GM19240 (cell line): ENCODE results near the gene OVCA2.

Experiments
- DNase-seq: peaks from one replicate; pipeline ENCODE4 v3.0.0; 2011; ENCODE audit warnings: low spot score; ENCODE audit not compliant: insufficient read length

OVCA2 gene

DNA sequence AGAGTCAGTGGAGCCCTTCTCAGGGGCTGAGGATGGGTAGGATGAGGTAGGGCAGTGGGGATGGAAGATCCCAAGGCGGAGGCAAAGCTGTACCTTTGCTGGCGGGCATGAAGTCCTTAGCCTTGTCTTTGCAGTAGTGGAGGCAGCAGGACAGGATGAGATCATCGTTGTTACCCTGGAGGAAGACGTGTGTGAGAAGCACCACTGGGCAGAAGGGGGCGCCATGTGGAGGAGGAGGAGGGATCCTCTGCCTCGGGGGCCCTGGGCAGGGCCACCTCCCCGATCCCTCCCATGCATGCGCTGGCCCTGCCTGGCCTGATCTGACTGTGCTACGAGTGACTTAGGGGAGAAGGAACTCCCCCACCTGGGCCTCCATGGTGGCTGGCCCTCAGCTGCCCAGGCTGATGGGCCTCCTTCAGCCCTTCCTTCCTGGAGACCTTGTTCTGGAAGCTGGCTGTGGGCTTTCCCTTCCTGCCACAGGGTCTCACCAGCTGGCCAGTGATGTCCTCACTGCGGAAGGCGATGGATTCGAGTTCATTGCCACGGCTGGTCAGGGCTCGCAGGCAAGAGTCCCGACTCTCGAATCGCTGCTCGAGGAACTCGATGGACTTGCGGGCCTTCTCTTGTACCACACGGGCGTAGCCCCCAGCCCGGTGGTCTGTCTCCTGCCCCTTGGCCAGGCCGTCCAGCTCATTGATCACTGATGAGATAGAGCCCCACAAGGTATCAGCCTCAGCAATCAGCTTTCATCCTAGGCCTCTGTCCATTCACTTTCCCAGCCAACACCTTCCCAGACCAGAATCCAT is 23.4 kb downstream of the OVCA2 start:
- DNase-seq = no peak

- no peak for DNase-seq
These were observed 24.2 kb downstream of the OVCA2 start for GRCh38 chr17:2065949-2066400.

DNA sequence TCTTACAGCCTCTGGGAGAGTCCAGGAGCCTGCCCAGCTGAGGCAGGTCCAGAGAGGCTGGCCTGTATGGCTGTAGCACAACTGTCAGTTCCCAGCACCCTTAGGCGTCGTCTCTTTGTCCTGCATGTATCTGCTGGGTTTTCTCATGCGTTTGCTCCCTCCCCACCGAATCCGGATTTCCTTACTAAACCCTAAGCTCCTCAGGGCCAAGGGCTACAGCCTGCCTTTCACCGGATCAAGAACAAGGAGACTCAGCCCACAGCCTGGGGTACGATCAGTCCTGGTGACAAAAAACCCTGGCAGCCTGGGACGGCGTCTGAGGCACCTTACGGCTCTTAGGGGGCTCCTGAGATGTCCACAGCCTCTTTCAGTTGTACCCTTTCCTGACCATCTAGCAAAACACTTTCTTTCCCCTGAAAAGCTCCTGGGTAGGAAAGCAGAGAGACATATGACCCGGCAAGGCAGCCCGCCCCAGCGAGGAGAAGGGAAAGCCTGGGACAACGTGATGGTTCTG is 25.3 kb downstream of the OVCA2 start:
- no peak for DNase-seq

DNA sequence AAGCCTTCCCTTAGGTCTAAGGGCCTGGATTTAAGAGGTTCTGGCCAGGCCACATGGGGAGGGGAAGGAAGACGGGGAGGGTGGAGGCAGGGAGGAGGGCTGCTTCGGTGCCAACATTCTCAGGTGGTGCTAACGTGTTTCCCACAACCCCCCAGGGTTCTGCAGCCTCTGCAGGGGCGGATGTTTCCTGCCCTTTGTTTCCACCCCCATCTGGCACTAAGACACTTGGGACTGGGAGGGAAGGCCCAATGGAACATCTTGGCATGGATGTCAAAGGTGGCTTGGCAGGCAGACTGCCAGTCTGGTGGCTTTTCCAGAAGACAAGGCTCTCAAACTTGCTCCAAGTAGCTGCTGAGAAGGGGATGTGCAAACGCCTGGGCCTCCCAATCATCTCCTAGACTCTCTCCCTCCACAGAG is 25.8 kb downstream of the OVCA2 start:
- DNase-seq = no peak

DNA sequence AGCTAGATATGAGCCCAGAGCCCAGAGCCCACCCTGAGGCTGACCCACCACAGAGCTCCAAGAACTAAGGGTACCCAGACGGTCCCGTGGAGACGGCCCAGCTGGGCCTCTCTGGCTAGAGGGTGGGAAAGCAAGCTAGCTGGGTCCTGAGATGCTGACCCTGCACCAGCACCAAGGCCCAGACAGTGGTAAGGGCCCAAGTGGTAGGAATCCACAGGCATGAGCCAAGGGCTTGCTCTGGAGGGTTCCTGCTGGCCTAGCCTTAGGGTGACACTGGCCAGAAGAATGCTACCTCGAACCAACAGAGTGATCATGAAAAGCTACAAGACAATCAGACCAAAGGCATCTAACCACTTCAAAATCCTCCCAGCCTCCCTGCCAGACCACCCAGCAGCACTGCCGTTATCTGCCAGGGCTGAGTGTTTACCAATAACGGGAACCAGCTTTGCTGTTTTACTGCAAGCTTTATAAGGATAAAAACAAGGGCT is 26.3 kb downstream of the OVCA2 start:
- DNase-seq = no peak

DNA sequence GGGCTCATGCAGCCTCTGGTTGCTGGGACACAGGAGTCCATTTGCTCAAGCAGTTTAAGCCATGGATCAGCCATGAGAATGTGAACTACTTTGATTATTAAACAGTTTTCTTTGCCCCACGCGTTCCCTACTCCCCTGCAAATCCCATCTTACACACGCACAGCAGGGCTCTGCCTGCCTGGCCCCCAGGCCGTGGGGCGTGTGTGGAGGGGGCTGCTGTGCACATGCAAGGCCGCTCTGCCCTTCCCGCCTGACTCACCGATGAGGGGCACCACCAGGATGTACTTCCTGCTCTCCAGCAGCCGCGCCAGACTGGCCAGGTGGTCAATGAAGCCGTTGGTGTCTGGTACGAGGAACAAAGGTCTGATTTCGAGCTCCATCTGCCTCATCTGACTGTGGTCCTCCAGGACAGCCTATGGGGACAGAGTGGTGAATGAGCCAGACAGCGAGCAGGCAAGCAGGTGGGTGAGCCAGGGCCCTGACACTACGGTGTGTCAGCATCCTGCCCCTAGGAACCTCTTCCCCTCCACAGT is 26.8 kb downstream of the OVCA2 start:
- no peak for DNase-seq

GRCh38 chr17:2070241-2071023 is 28.6 kb downstream of the OVCA2 start:
- peak; percentile 80 for DNase-seq

- DNase-seq = no peak
These were observed 29.2 kb downstream of the OVCA2 start for GRCh38 chr17:2071024-2071385.

DNA sequence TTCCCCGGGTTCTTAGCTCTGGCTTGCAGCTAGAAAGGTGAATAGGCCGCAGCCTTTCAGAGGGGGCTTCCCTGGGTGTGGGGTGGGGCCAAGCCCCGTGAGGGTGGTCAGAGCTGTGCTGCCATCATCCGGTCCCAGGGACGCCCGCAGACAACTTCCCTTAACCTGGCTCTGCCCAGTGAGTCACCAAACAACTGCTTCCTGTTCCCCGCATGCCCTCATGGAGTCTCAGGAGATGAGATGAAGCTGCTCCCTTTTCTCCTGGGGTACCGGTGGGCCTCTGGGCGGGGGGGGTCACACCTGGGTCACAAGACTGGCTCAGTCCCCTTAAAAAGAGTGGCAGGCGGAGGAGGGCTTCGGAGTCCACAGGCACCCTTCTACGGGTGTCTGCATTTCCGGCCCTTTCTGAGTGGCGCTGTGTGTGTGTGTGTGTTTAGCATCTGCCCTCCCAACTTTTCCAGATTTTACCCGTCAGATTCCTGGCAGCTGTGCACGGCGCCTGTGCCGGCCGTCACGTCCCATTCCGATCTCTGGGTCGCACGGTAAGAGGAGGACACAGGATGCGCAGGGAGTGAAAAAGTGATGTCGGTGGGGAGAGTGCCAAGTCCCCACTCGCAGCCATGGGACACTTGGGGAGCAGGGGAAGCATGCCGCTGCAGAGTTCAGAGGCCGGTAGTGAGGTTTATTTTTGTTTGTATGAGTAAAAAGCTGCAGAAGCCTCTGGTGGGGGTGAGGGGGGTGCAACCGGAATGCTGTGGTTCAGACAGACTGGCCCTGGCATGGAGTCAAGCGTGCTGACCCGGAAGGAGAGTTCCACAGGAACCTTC is 29.8 kb downstream of the OVCA2 start:
- DNase-seq = no peak

- no peak for DNase-seq
These were observed 33.1 kb downstream of the OVCA2 start for GRCh38 chr17:2074919-2075318.

GRCh38 chr17:2075336-2076086 is 33.7 kb downstream of the OVCA2 start:
- no peak for DNase-seq

DNA sequence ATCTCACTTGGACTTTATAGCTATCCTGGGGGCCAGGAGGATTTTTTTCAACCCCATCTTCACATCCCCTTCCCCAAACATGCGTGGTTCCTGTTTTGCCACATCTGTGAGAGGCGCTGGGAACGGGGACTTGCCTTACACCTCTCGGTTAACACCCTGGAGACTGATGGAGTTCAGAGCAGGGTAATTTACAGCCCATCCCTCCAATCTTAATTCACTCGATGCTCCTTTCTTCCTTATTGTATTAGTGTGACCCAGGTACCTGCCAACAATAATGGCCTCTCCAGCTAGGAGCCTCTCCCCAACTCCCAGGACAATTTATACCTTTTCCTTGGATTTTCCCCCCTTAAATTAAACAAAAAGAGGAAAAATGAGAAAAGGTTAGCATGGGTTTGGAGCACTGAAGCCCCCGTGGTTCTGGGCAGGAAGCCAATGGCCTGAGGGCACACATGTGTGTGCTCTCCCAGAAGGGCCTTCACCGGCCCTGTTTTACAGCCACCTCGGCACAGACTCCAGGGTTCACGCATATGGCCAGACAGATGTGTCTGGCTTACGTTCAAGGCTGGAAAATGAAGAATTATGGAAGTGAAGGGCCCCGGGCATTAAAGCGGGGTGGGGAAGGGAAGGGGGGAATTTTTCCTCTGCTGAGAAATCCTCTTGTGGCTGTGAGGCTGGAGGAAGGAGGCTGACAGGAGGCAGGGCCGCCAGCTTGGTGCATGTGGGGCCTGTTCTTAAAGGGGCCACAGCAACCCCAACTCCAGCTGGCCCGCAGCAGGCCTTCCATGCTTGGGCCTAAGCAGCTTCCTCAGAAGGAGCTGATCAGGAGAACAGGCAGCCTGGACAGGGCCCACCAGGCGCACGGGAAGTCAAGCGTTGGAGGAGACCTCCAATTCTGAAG is 34.5 kb downstream of the OVCA2 start:
- no peak for DNase-seq

- no peak for DNase-seq
These were observed 35.2 kb downstream of the OVCA2 start for GRCh38 chr17:2077040-2077439.

DNA sequence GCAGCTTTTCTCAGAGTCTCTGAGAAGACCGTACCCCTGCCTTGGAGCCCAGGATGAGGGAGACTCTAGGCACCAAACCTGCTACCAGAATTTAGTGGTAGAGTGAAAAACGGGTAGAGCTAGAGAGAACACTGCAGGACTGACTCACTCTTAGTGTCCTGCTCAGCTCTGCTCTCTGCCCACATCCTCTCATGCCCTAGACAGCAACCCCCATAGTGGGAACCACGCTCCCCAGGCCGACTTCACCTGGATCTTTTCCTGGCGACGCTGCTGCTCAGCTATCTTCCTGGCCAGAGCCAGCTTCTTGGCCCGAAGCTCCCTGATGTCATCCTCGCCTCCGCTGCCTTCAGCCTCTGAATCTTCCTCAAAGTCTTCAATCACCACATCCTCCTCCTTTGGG is 39.7 kb downstream of the OVCA2 start:
- DNase-seq = no peak

GRCh38 chr17:2082003-2082781 is 40.4 kb downstream of the OVCA2 start:
- no peak for DNase-seq

DNA sequence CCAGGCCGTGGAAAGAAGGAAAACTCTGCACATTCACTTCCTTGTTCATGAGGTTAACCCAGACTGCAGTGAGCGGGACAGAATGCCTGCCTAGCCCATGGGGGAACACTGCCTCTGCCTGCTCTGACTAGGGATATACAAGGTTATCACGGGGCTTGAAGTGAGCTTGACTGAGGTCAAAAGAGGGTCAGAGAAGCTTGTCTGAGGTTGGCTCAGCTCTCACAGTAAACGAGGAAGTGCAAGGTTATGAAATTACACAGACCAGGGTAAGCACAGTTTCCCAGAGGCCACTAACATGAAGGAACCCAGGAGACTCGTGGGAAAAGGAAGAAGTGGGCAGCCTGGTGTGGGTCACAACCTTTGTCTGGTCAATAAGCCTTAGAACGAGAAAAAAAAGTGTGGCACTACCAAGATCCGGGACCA is 41.8 kb downstream of the OVCA2 start:
- no peak for DNase-seq

DNA sequence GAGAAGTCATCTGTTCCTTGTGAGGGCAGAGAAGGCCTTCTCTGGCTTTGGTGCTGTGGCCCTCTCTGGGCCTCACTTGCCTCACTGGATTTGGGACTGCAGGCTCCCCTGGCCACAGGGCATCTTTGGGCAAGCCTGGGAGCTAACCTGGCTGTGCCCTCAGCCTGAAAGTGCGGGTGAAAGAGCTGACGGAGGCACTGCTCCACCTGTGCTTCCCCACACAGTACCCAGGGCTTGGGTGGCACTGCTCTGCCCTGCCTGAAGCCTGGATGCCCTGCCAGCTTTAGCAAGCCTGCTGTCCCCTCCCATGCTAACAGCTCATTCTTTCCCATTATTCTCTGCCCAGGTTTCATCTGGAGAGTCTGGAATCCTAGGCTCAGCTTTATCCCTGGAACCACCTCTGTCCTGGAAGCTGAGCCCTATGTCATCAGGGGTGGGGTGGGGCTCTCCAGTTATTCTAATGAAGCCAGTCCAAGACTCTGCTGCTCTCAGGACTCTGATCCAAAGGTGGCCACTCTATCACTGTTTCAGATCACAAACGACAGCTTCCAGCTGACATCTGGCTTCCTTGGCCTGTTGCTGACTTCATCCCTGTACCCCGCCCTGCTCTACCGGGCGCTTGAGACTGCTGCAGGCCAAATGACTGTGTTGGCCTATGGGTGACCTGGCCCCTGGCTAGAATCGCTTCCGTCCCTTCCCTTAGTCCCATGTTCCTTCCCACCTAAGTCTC is 42.4 kb downstream of the OVCA2 start:
- DNase-seq = no peak
